MCF 10A (cell line): ENCODE results near the gene PROKR1. TPM values are rescaled to one million over a fixed set of nuclear protein-coding genes. Genes with fewer than 3 reads are reported as not detected.
A peak's percentile ranks its signal among the peaks of the same experiment; 100 is the strongest.
"Not testable (repeated sequence)": the region's sequence is repeated elsewhere in the genome, so short reads cannot be mapped to it uniquely, and the experiment has no call there.

Source experiments
- Bru-seq: library from RNA; stranded (reverse); fragments of 400-500 nt; gene quantifications from one replicate; lab custom pipeline; 2021; lab: Mats Ljungman, UMichigan
- BruChase-seq, 2 experiments: library from RNA; stranded (reverse); fragments of 400-500 nt; gene quantifications; one replicate each; lab custom pipeline; 2021; lab: Mats Ljungman, UMichigan
- BruUV-seq: library from RNA; stranded (reverse); fragments of 400-500 nt; replicated peaks from 2 replicates; lab custom pipeline; 2021; lab: Mats Ljungman, UMichigan
- CTCF ChIA-PET: fragments of 300-600 bp; sonication (Branson Sonifier 250); formaldehyde crosslinking; extraction: SDS; loops from one replicate; lab custom pipeline; 2021; ENCODE audit warnings: antibody characterized with exemption, inconsistent platforms; lab: Yijun Ruan, JAX
- POLR2A ChIA-PET: fragments of 300-600, 350-650 bp; sonication (Branson Sonifier 250); formaldehyde crosslinking; extraction: SDS; loops from one replicate; lab custom pipeline; 2020; ENCODE audit warnings: antibody characterized with exemption, inconsistent platforms; lab: Yijun Ruan, JAX
- DNase-seq: peaks from one replicate; pipeline ENCODE4 v3.0.0-alpha.2; 2018; ENCODE audit not compliant: unreplicated experiment
- H3K27ac Mint-ChIP-seq: one replicate; pipeline ENCODE4 v1.8.0; 2022; ENCODE audit warnings: mild to moderate bottlenecking, low read depth, mixed read lengths; ENCODE audit not compliant: unreplicated experiment
- H3K27me3 Mint-ChIP-seq: one replicate; pipeline ENCODE4 v1.8.0; 2022; ENCODE audit warnings: mixed read lengths; ENCODE audit not compliant: insufficient read depth, unreplicated experiment
- H3K36me3 Mint-ChIP-seq: one replicate; pipeline ENCODE4 v1.8.0; 2022; ENCODE audit warnings: mild to moderate bottlenecking, moderate library complexity, mixed read lengths; ENCODE audit not compliant: insufficient read depth, unreplicated experiment
- H3K4me1 Mint-ChIP-seq: one replicate; pipeline ENCODE4 v1.8.0; 2022; ENCODE audit warnings: mixed read lengths; ENCODE audit not compliant: insufficient read depth, unreplicated experiment
- H3K4me3 Mint-ChIP-seq: one replicate; pipeline ENCODE4 v1.8.0; 2022; ENCODE audit warnings: mild to moderate bottlenecking, moderate library complexity, mixed read lengths; ENCODE audit not compliant: unreplicated experiment
- H3K9me3 Mint-ChIP-seq: one replicate; pipeline ENCODE4 v1.8.0; 2022; ENCODE audit warnings: mixed read lengths; ENCODE audit not compliant: unreplicated experiment
- CTCF ChIP-seq: fragments of 200-600 bp; IDR thresholded peaks from one replicate; pipeline ENCODE4 v1.8.0; 2022; ENCODE audit warnings: antibody characterized with exemption, mild to moderate bottlenecking; ENCODE audit not compliant: unreplicated experiment
- intact Hi-C: fragments of 100-400 bp; cut with micrococcal nuclease; formaldehyde crosslinking; loops from 2 replicates; pipeline ENCODE4 v1.14.1; 2022
- long read RNA-seq: library from polyadenylated mRNA; stranded (forward); transcript quantifications from one replicate; pipeline ENCODE4 v2.0.0, GENCODE V29; 2022
- total RNA-seq: library from RNA; stranded (reverse); gene quantifications from 2 replicates; pipeline ENCODE4 v1.2.3, GENCODE V29; 2022

Gene PROKR1
- total RNA-seq (not detected in 2 replicates), Bru-seq, nascent RNA (not detected), BruChase-seq, experiment 1, labeled RNA remaining after a 6-hour chase (percentile 34 among the genes with signal in this experiment), BruChase-seq, experiment 2, labeled RNA remaining after a 2-hour chase (percentile 35 among the genes with signal in this experiment)
- long read RNA-seq = 0 reads

GRCh38 chr2:68643011-68643873, at the start of gene PROKR1:
Gene PROKR1, plus strand, starts transcription at chr2:68643579. Its CDS starts 2,243 bp downstream, at chr2:68645822.
- H3K27ac Mint-ChIP-seq = no peak within 1 kb of the TSS
- CTCF ChIA-PET = interaction anchor here (0.6 kb wide), 1 partner anchor 180 kb away, joined by 3 read pairs; no protein-coding TSS in a partner anchor
- POLR2A ChIA-PET = no interaction called here
- no peak for TF ChIP-seq CTCF
- intact Hi-C loops = no loop called here
- BruUV-seq = no TSS peak
- H3K9me3 Mint-ChIP-seq = no peaks in the 10 kb centered on the region
- no peaks in the 10 kb centered on the region for H3K4me1 Mint-ChIP-seq
- peaks cover 38% of the 10 kb centered on the region for H3K27me3 Mint-ChIP-seq
- H3K36me3 Mint-ChIP-seq = no peaks in the 10 kb centered on the region
- no peak within 1 kb of the TSS for H3K4me3 Mint-ChIP-seq
- no peak for DNase-seq

GRCh38 chr2:68594041-68594440, 49.3 kb upstream of the PROKR1 start:
- H3K36me3 Mint-ChIP-seq = no peaks in the 10 kb centered on the region
- ChIA-PET POLR2A (no interaction called here), CTCF (interaction anchor here (0.7 to 2.1 kb wide), 5 partner anchors 19 to 153 kb away, joined by 3 to 21 read pairs (median 6); no protein-coding TSS in a partner anchor)
- no peaks in the 10 kb centered on the region for H3K4me1 Mint-ChIP-seq
- DNase-seq = no peak
- no peaks in the 10 kb centered on the region for H3K27me3 Mint-ChIP-seq
- intact Hi-C loops = no loop called here
- no peak for TF ChIP-seq CTCF
- H3K27ac Mint-ChIP-seq = no peak overlapping the region
- no peak overlapping the region for H3K4me3 Mint-ChIP-seq
- no peaks in the 10 kb centered on the region for H3K9me3 Mint-ChIP-seq
- BruUV-seq = no TSS peak

- CTCF ChIA-PET = interaction anchor here (0.5 to 2.1 kb wide), 37 partner anchors 10 to 795 kb away, joined by 3 to 21 read pairs (median 4); no protein-coding TSS in a partner anchor
- DNase-seq = peak; percentile 43
- no peaks in the 10 kb centered on the region for H3K27me3 Mint-ChIP-seq
- TF ChIP-seq CTCF = peak; percentile 70
- no peaks in the 10 kb centered on the region for H3K9me3 Mint-ChIP-seq
- no peaks in the 10 kb centered on the region for H3K4me1 Mint-ChIP-seq
- POLR2A ChIA-PET = interaction anchor here (0.7 to 1.3 kb wide), 7 partner anchors 13 to 657 kb away, joined by 3 to 9 read pairs (median 3); partner anchors contain the start of gene FBXO48
- H3K4me3 Mint-ChIP-seq = no peak overlapping the region
- BruUV-seq = no TSS peak
- intact Hi-C loops = loop anchor here (1.0 kb wide), 3 partner anchors 108 to 132 kb away; partner anchors contain the start of genes APLF and FBXO48
- H3K27ac Mint-ChIP-seq = no peak overlapping the region
- H3K36me3 Mint-ChIP-seq = no peaks in the 10 kb centered on the region
Observed at GRCh38 chr2:68594674-68595492, 48.5 kb upstream of the PROKR1 start.

GRCh38 chr2:68595493-68595785, 47.9 kb upstream of the PROKR1 start:
- intact Hi-C loops = loop anchor here (1.0 kb wide), 3 partner anchors 108 to 132 kb away; partner anchors contain the start of genes APLF and FBXO48
- H3K4me1 Mint-ChIP-seq, H3K4me3 Mint-ChIP-seq, H3K9me3 Mint-ChIP-seq, H3K27ac Mint-ChIP-seq, H3K27me3 Mint-ChIP-seq, H3K36me3 Mint-ChIP-seq, BruUV-seq, DNase-seq: not testable (repeated sequence)
- POLR2A ChIA-PET = interaction anchor here (0.7 to 1.3 kb wide), 7 partner anchors 14 to 657 kb away, joined by 3 to 9 read pairs (median 3); partner anchors contain the start of gene FBXO48
- CTCF ChIA-PET = interaction anchor here (0.5 to 2.1 kb wide), 36 partner anchors 11 to 795 kb away, joined by 3 to 21 read pairs (median 4); no protein-coding TSS in a partner anchor

- DNase-seq, H3K4me1 Mint-ChIP-seq, H3K4me3 Mint-ChIP-seq, BruUV-seq, H3K27me3 Mint-ChIP-seq, POLR2A ChIA-PET, intact Hi-C loops, CTCF ChIA-PET, H3K36me3 Mint-ChIP-seq, H3K27ac Mint-ChIP-seq, H3K9me3 Mint-ChIP-seq: not testable (repeated sequence)
Observed at GRCh38 chr2:68600495-68600894, 42.9 kb upstream of the PROKR1 start.
